ENCODE measurements around the gene SEMA7A. TPM values are rescaled to one million over a fixed set of nuclear protein-coding genes. Genes with fewer than 3 reads are reported as not detected.

Gene SEMA7A
- total RNA-seq, 2 donors from 2014 or later = 11.7 to 44.9 TPM

DNA sequence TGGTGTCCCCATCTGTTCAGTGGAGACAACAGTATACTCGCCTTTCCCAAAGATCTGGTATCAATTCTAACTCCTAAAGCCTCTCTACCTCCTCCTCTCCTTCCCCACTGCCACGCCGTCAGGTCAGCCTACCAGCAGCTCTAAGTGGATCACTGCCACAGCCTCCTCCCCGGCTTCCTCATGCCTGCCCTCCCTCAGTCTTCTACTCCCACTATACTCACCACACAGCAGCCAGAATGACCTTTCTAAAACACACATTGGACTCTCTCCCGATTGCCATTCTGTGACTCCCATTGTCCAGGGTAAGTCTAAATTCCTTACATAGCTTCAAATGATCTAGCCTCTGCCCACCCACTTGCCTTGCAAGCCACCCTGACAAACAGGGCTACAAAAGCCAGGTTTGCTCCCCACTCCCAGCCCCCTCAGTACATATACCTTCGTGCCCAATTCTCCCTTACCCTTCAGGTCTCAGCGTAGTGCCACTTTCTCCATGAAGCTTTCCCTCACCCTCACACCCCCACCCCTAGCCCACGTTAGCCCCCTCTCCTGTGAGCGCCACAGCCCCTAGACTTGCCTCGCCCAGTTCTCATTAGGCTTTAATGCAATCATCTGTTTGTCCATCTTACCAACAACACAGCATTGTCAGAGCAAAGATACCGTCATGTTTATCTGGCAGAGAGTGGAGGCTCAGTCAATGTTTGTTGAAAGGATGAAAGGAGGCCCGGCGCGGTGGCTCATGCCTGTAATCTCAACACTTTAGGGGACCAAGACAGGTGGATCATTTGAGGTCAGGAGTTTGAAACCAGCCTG lies 9.5 kb upstream of the SEMA7A start:
- Mint-ChIP-seq H3K27ac (peak overlapping the region; percentile 15), H3K36me3 (ENCODE audit: low read depth) (peaks cover 36% of the 10 kb centered on the region), H3K4me1 (peaks cover 6% of the 10 kb centered on the region), H3K4me3 (no peak overlapping the region), H3K27me3 (no peaks in the 10 kb centered on the region), H3K9me3 (no peaks in the 10 kb centered on the region)
- ATAC-seq (replicated peaks) = no peak

DNA sequence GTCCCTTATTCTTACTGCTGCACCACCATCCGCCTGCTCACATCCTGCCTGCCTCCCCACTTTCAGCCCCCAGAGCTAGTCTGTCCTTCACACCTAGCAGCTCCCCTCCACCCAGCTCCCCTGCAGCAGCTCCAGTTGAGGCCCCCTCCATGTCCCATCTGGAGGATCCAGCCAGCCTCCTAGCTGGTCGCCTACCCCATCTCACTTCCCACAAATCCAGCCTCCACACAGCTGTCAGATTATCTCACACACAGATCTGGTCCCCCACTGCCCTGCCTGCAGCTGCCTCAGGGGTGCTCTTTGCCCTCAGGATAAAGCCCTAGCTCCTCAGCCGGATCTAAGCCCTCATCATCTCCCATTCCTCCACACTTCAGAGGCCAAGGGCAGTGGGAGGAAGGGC lies 8.8 kb upstream of the SEMA7A start:
- Mint-ChIP-seq H3K36me3 (ENCODE audit: low read depth) (peaks cover 29% of the 10 kb centered on the region), H3K4me3 (no peak overlapping the region), H3K27me3 (no peaks in the 10 kb centered on the region), H3K27ac (peak overlapping the region; percentile 15), H3K4me1 (peaks cover 8% of the 10 kb centered on the region), H3K9me3 (no peaks in the 10 kb centered on the region)
- ATAC-seq (replicated peaks) = no peak

DNA sequence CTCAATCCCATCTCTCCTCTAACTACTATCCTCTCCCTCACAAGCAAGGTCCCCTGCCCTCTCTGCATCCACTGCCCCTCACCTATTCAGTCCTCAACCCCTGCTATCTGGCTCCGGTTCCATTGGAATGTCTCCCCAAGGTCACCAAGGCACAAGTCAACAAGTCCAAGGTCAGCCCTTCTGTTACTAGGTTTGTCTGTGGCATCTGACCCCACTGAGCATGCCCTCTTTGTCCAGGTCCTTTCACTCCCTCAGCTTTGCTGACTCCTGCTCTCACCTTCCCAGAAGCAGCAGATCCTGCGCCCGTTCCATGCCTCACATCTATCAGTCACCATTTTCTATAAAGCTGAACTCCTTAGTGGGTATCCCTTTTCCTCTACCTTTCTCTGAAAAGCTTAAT lies 8.3 kb upstream of the SEMA7A start:
- Mint-ChIP-seq H3K27ac (peak overlapping the region; percentile 15), H3K27me3 (no peaks in the 10 kb centered on the region), H3K9me3 (no peaks in the 10 kb centered on the region), H3K36me3 (ENCODE audit: low read depth) (peaks cover 28% of the 10 kb centered on the region), H3K4me1 (peaks cover 8% of the 10 kb centered on the region), H3K4me3 (no peak overlapping the region)
- ATAC-seq (replicated peaks) = no peak

GRCh38 chr15:74441248-74441941 lies 7.6 kb upstream of the SEMA7A start:
- Mint-ChIP-seq H3K27me3 (no peaks in the 10 kb centered on the region), H3K9me3 (no peaks in the 10 kb centered on the region), H3K27ac (peak overlapping the region; percentile 17), H3K36me3 (ENCODE audit: low read depth) (peaks cover 21% of the 10 kb centered on the region), H3K4me1 (peaks cover 8% of the 10 kb centered on the region), H3K4me3 (no peak overlapping the region)
- ATAC-seq (replicated peaks) = no peak

- Mint-ChIP-seq H3K4me3 (no peak overlapping the region), H3K27me3 (no peaks in the 10 kb centered on the region), H3K36me3 (ENCODE audit: low read depth) (no peaks in the 10 kb centered on the region), H3K9me3 (no peaks in the 10 kb centered on the region), H3K4me1 (peaks cover 13% of the 10 kb centered on the region), H3K27ac (peak overlapping the region; percentile 73)
- ATAC-seq (replicated peaks) = peak; percentile 76
These were observed 5.1 kb upstream of the SEMA7A start for GRCh38 chr15:74438721-74439316.

DNA sequence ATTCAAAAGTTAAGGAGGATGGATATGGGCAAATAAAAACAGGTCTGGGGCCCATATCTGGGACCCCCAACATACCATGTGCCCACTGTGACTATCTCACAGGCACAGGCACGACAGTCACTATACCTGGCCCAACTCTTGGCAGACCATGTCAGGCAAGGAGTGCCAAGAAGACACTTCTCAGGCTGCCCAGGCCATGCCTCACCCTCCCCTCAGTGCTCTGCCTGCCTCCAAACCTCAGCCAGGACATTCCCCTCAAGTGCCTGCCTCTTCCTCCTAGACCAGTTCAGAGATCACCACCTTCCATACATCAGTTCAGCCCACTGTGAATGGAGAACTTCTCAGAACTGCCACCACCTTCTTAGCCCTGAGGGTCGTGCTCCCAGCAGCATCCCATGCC lies 4.4 kb upstream of the SEMA7A start:
- Mint-ChIP-seq H3K27ac (peak overlapping the region; percentile 73), H3K27me3 (no peaks in the 10 kb centered on the region), H3K4me1 (peaks cover 13% of the 10 kb centered on the region), H3K36me3 (ENCODE audit: low read depth) (no peaks in the 10 kb centered on the region), H3K4me3 (no peak overlapping the region), H3K9me3 (no peaks in the 10 kb centered on the region)
- ATAC-seq (replicated peaks) = no peak

GRCh38 chr15:74434263-74435136 lies 742 bp upstream of the SEMA7A start:
- H3K27ac Mint-ChIP-seq = peak overlapping the region; percentile 82
- peaks cover 32% of the 10 kb centered on the region for H3K4me1 Mint-ChIP-seq

GRCh38 chr15:74432968-74433591 lies 678 bp downstream of the SEMA7A start:
- Mint-ChIP-seq H3K4me3 (peak overlapping the region; percentile 90), H3K27me3 (no peaks in the 10 kb centered on the region), H3K27ac (no peak overlapping the region), H3K9me3 (no peaks in the 10 kb centered on the region), H3K4me1 (peaks cover 30% of the 10 kb centered on the region), H3K36me3 (ENCODE audit: low read depth) (peaks cover 44% of the 10 kb centered on the region)
- no peak for ATAC-seq (replicated peaks)

More at GRCh38 chr15:74434263-74435136, 742 bp upstream of the SEMA7A start:
- Mint-ChIP-seq H3K36me3 (ENCODE audit: low read depth) (peaks cover 33% of the 10 kb centered on the region), H3K9me3 (no peaks in the 10 kb centered on the region), H3K4me3 (peak overlapping the region; percentile 81), H3K27me3 (no peaks in the 10 kb centered on the region)
- ATAC-seq (replicated peaks) = no peak

GRCh38 chr15:74432271-74432967 lies 1.3 kb downstream of the SEMA7A start:
- Mint-ChIP-seq H3K27ac (peak overlapping the region; percentile 82), H3K4me3 (peak overlapping the region; percentile 90), H3K27me3 (no peaks in the 10 kb centered on the region), H3K4me1 (peaks cover 35% of the 10 kb centered on the region), H3K9me3 (no peaks in the 10 kb centered on the region), H3K36me3 (ENCODE audit: low read depth) (peaks cover 50% of the 10 kb centered on the region)
- no peak for ATAC-seq (replicated peaks)

- ATAC-seq (replicated peaks) = no peak
- peaks cover 58% of the 10 kb centered on the region for H3K36me3 Mint-ChIP-seq (ENCODE audit: low read depth)
- H3K4me3 Mint-ChIP-seq = peak overlapping the region; percentile 90
- no peaks in the 10 kb centered on the region for H3K27me3 Mint-ChIP-seq
- no peaks in the 10 kb centered on the region for H3K9me3 Mint-ChIP-seq
- peaks cover 38% of the 10 kb centered on the region for H3K4me1 Mint-ChIP-seq
- peak overlapping the region; percentile 82 for H3K27ac Mint-ChIP-seq
These were observed 2.1 kb downstream of the SEMA7A start for GRCh38 chr15:74431645-74432044.

- ATAC-seq (replicated peaks) = no peak
- no peaks in the 10 kb centered on the region for H3K9me3 Mint-ChIP-seq
- H3K27me3 Mint-ChIP-seq = no peaks in the 10 kb centered on the region
- peak overlapping the region; percentile 82 for H3K27ac Mint-ChIP-seq
- peaks cover 63% of the 10 kb centered on the region for H3K36me3 Mint-ChIP-seq (ENCODE audit: low read depth)
- peak overlapping the region; percentile 90 for H3K4me3 Mint-ChIP-seq
- H3K4me1 Mint-ChIP-seq = peaks cover 38% of the 10 kb centered on the region
These were observed 2.6 kb downstream of the SEMA7A start for GRCh38 chr15:74431116-74431515.

GRCh38 chr15:74430510-74430951 lies 3.2 kb downstream of the SEMA7A start:
- Mint-ChIP-seq H3K4me3 (peak overlapping the region; percentile 90), H3K9me3 (no peaks in the 10 kb centered on the region), H3K36me3 (ENCODE audit: low read depth) (peaks cover 69% of the 10 kb centered on the region), H3K27ac (peak overlapping the region; percentile 72), H3K4me1 (peaks cover 38% of the 10 kb centered on the region), H3K27me3 (no peaks in the 10 kb centered on the region)
- ATAC-seq (replicated peaks) = no peak

- H3K4me3 Mint-ChIP-seq = peak overlapping the region; percentile 90
- no peaks in the 10 kb centered on the region for H3K27me3 Mint-ChIP-seq
- peaks cover 39% of the 10 kb centered on the region for H3K4me1 Mint-ChIP-seq
- peak overlapping the region; percentile 72 for H3K27ac Mint-ChIP-seq
- ATAC-seq (replicated peaks) = no peak
- no peaks in the 10 kb centered on the region for H3K9me3 Mint-ChIP-seq
- peaks cover 76% of the 10 kb centered on the region for H3K36me3 Mint-ChIP-seq (ENCODE audit: low read depth)
These were observed 3.9 kb downstream of the SEMA7A start for GRCh38 chr15:74429781-74430400.
